Measurements from ENCODE around the gene FES. TPM values are rescaled to one million over a fixed set of nuclear protein-coding genes. Genes with fewer than 3 reads are reported as not detected.
A peak's percentile ranks its signal among the peaks of the same experiment; 100 is the strongest.

Gene FES
- total RNA-seq, result 10 to 100 TPM in 8 of 10 donors, 1 to 10 TPM in 2; 8.6 to 27.7 (median 11.5) TPM
- polyA plus RNA-seq, result 10 to 100 TPM; 17.7 to 23.3 TPM
- long read RNA-seq, donor 1, transcript FES-201 (19 exons, 2,829 nt), result major isoform, 16 of 53 reads
- long read RNA-seq, donor 1, partial matches to known transcripts, result 10 of 53 reads
- long read RNA-seq, donor 1, other reads (novel, unspliced or antisense), result 27 of 53 reads
- long read RNA-seq, donor 2, transcript FES-201 (19 exons, 2,829 nt), result major isoform, 12 of 42 reads
- long read RNA-seq, donor 2, partial matches to known transcripts, result 8 of 42 reads
- long read RNA-seq, donor 2, other reads (novel, unspliced or antisense), result 22 of 42 reads
- long read RNA-seq, donor 3, transcript FES-201 (19 exons, 2,829 nt), result major isoform, 18 of 82 reads
- long read RNA-seq, donor 3, partial matches to known transcripts, result 14 of 82 reads
- long read RNA-seq, donor 3, other reads (novel, unspliced or antisense), result 46 of 82 reads

DNA sequence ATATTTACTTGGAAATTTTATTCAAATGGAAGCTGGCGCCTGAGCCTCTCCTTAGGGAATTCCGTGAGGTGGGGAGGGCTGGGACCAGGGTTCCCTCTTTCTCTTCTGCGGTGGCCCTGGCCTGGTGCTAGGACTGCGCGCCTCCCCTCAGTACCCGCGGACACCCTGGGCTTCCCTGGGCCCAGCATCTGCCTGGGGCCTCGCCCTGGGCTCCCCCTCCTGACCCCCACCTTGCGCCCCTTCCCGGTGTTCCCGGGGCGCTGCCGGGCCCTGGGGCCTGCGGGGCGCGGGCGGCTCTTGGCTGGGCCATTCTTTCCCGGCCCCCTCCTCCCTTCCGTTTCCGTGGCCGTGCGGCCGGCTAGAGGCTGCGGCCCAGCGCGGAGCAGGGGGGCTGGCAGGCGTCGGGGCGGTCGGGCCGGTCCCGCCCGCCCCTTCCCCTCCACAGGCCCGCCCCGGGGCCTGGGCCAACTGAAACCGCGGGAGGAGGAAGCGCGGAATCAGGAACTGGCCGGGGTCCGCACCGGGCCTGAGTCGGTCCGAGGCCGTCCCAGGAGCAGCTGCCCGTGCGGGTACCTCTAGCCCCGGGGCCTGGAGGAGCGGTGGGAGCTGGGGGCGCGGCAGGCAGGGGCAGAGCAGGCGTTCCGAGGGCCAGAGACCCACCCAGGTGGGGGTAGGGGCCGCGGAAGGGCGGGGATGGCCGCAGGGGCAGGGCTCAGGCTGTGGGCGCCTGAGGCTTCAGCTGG lies at the start of gene FES:
Gene FES, plus strand, starts transcription at position 529 of the 743 bp plus-strand sequence. CDS start 542 bp downstream, outside the sequence.
- ATAC-seq, result peak; percentile 66 to 85 (median 74)
- intact Hi-C loops (cut with DNase I), result loop anchor here in 5 of 10 donors (2.0 to 10.0 kb wide), 5 partner anchors 13 to 389 kb away; partner anchors contain the start of genes BLM (in 2 of the 5) and CRTC3 (in 1 of the 5)
- no peaks in the 10 kb centered on the region for H3K27me3 ChIP-seq
- 11 to 12% methylated on average over 46 to 58 of the region's 58 CpGs for WGBS, 2 donors
- H3K4me3 ChIP-seq, result peak within 1 kb of the TSS; percentile 34 to 83 (median 70)
- peak within 1 kb of the TSS; percentile 88 to 100 (median 97) for H3K27ac ChIP-seq
- TF ChIP-seq, protein P1, sequence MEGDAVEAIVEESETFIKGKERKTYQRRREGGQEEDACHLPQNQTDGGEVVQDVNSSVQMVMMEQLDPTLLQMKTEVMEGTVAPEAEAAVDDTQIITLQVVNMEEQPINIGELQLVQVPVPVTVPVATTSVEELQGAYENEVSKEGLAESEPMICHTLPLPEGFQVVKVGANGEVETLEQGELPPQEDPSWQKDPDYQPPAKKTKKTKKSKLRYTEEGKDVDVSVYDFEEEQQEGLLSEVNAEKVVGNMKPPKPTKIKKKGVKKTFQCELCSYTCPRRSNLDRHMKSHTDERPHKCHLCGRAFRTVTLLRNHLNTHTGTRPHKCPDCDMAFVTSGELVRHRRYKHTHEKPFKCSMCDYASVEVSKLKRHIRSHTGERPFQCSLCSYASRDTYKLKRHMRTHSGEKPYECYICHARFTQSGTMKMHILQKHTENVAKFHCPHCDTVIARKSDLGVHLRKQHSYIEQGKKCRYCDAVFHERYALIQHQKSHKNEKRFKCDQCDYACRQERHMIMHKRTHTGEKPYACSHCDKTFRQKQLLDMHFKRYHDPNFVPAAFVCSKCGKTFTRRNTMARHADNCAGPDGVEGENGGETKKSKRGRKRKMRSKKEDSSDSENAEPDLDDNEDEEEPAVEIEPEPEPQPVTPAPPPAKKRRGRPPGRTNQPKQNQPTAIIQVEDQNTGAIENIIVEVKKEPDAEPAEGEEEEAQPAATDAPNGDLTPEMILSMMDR (IDR thresholded peaks at IDR 0.05), result no peak
- no peaks in the 10 kb centered on the region for H3K9me3 ChIP-seq
- DNase-seq, result peak; percentile 82 to 85
- peaks cover 16 to 66% (median 50%) of the 10 kb centered on the region in 9 donors for H3K4me1 ChIP-seq
- H3K36me3 ChIP-seq, result peaks cover 1 to 69% (median 31%) of the 10 kb centered on the region in 9 donors

DNA sequence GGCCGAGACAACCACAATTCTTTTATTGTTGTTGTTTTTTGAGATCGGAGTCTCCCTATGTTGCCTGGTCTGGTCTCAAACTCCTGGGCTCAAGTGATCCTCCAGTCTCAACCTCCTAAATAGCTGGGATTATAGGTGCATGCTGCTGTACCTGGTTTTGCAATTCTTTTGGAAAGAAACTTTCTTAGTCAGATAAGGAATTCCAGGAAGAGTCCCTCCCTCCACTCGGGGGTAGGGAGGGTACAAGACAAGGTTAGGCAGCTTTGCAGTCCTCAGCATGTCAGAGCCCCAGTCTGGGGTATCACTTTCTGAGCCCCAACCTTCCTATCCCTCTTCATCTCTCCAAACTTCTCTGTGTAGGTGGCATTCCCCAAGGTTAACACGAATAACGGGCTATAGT lies 49.7 kb upstream of the FES start:
- Histone ChIP-seq H3K9me3 (no peaks in the 10 kb centered on the region), H3K36me3 (no peaks in the 10 kb centered on the region), H3K4me1 (peaks cover 0 to 65% (median 0%) of the 10 kb centered on the region in 9 donors), H3K4me3 (no peak overlapping the region), H3K27me3 (no peaks in the 10 kb centered on the region), H3K27ac (no peak overlapping the region)
- intact Hi-C loops (cut with DNase I), result no loop called here
- TF ChIP-seq, protein P1 (IDR thresholded peaks at IDR 0.05), result no peak
- 62 to 83% methylated on average over 5 of the region's 5 CpGs for WGBS, 2 donors
- no peak for ATAC-seq
- DNase-seq, result no peak

DNA sequence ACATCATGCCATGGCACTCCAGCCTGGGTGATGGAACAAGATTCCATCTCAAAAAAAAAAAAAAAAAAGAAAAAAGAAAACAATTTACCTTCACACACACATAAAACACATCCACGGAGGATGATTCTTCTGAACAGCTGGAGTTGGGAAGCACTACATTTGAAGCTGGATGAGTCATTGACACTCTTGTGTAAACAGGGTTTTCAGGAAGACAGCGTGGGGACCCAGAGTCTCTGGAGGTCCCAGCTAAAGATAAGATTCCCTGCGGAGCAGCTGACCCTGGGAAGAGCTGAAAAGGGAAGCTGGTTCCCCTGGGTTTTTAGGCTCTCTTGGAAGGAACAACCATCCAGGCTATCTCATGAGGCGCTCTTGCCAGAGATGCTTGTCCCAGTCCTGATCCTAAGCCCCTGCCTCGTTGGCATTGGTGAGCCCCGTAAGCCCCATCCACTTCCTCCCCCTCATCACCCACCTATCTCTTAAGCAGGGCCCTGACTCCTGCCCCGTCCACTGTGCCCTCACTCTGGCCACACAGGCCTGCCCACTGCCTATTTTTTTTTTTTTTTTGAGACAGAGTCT lies 47.9 kb upstream of the FES start:
- WGBS, 2 donors, result 55 to 75% methylated on average over 7 of the region's 7 CpGs
- ATAC-seq, result peak in 7 of 8 donors; percentile 35 to 82 (median 63)
- Histone ChIP-seq H3K4me3 (no peak overlapping the region), H3K4me1 (peaks cover 0 to 62% (median 0%) of the 10 kb centered on the region in 9 donors), H3K9me3 (no peaks in the 10 kb centered on the region), H3K27me3 (no peaks in the 10 kb centered on the region), H3K27ac (peak overlapping the region in 1 of 10 donors; percentile 8), H3K36me3 (no peaks in the 10 kb centered on the region)
- TF ChIP-seq, protein P1 (IDR thresholded peaks at IDR 0.05), result no peak
- DNase-seq, result peak in 1 of 2 donors; percentile 45
- intact Hi-C loops (cut with DNase I), result no loop called here

DNA sequence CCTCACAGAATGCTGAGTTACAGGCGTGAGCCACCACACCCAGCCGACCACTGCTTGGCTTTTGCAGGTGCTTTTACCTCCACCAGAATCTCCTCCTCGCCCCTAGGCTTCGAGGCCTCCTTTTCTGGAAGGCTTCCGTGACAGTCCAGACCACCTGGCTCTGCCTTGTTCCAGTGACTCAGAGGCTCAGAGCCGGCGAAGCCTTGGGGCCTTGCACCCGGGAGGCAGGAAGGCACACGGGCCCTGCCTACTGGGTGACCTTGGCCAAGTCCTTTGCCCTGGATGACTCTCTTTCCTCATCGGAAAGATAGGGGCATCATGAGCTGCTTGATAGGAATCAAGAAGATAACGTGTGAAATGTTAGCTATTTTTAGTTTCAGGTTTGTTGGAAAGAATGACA lies 47.2 kb upstream of the FES start:
- Histone ChIP-seq H3K27ac (no peak overlapping the region), H3K4me3 (no peak overlapping the region), H3K36me3 (no peaks in the 10 kb centered on the region), H3K27me3 (no peaks in the 10 kb centered on the region), H3K4me1 (peaks cover 0 to 63% (median 0%) of the 10 kb centered on the region in 9 donors), H3K9me3 (no peaks in the 10 kb centered on the region)
- no peak for DNase-seq
- TF ChIP-seq, protein P1 (IDR thresholded peaks at IDR 0.05), result no peak
- WGBS, 2 donors, result 79 to 84% methylated on average over 11 of the region's 11 CpGs
- ATAC-seq, result no peak
- intact Hi-C loops (cut with DNase I), result no loop called here

Measured in heart right ventricle (tissue), 16 donors.